DND-41 (cell line): ENCODE data around the gene FKBP2.

ENCODE experiments used
- ATAC-seq: fragments of 200-7000 bp; cut with Tn5 transposase; 3 replicates; pipeline ENCODE4 v1.9.1; 2021; ENCODE audit warnings: low read depth; ENCODE audit not compliant: insufficient read depth
- DNase-seq: peaks from one replicate; pipeline ENCODE4 v3.0.0-alpha.2; 2020
- H2AFZ ChIP-seq: 2 replicates; pipeline ENCODE4 v1.6.0; 2012; ENCODE audit warnings: low read depth, low read length
- H3K27ac ChIP-seq: 2 replicates; pipeline ENCODE4 v1.5.1; 2012; ENCODE audit warnings: low read length, inconsistent platforms
- H3K27me3 ChIP-seq: fragments of 200-600 bp; sonication (generic); 2 replicates; pipeline ENCODE4 v1.6.0; 2012; ENCODE audit warnings: low read length, mild to moderate bottlenecking, inconsistent platforms; ENCODE audit not compliant: insufficient read depth, poor library complexity
- H3K36me3 ChIP-seq: 2 replicates; pipeline ENCODE4 v1.5.1; 2012; ENCODE audit warnings: low read length, inconsistent platforms; ENCODE audit not compliant: insufficient read depth
- H3K4me1 ChIP-seq: 2 replicates; pipeline ENCODE4 v1.5.1; 2012; ENCODE audit warnings: mild to moderate bottlenecking, low read length; ENCODE audit not compliant: insufficient read depth
- H3K4me2 ChIP-seq: 2 replicates; pipeline ENCODE4 v1.6.0; 2012; ENCODE audit warnings: mild to moderate bottlenecking, moderate library complexity, low read length, inconsistent platforms; ENCODE audit not compliant: insufficient read depth
- H3K4me3 ChIP-seq, 2 experiments: fragments of 200-600 bp in 1 of 2; shearing (Covaris generic) in 1 of 2; 2 replicates each; pipeline ENCODE4 v1.5.1; 2012 to 2016; ENCODE audit warnings: inconsistent platforms in 2 of 2, low read length in 2 of 2, mild to moderate bottlenecking in 2 of 2, low read depth in 1 of 2, moderate library complexity in 1 of 2
- H3K79me2 ChIP-seq: 2 replicates; pipeline ENCODE4 v1.6.0; 2012; ENCODE audit warnings: low read length, inconsistent platforms; ENCODE audit not compliant: insufficient read depth
- H3K9ac ChIP-seq: 2 replicates; pipeline ENCODE4 v1.6.0; 2012; ENCODE audit warnings: low read depth, mild to moderate bottlenecking, inconsistent platforms, low read length, moderate library complexity
- H3K9me3 ChIP-seq: 2 replicates; pipeline ENCODE4 v1.5.1; 2012; ENCODE audit warnings: low read length, moderate library complexity, mild to moderate bottlenecking, inconsistent platforms; ENCODE audit not compliant: insufficient read depth, severe bottlenecking
- H4K20me1 ChIP-seq: 2 replicates; pipeline ENCODE4 v1.6.0; 2012; ENCODE audit warnings: low read length; ENCODE audit not compliant: insufficient read depth
- EZH2 ChIP-seq: IDR thresholded peaks from 3 replicates; pipeline ENCODE4 v1.6.1; 2012; ENCODE audit warnings: borderline replicate concordance, low read depth, mild to moderate bottlenecking, moderate library complexity, low read length, inconsistent platforms; ENCODE audit not compliant: severe bottlenecking
- TF ChIP-seq, protein P1 (sequence below): IDR thresholded peaks from 2 replicates; pipeline ENCODE4 v1.5.1; 2012; ENCODE audit warnings: borderline replicate concordance, low read length, moderate library complexity, mild to moderate bottlenecking; ENCODE audit not compliant: poor library complexity, severe bottlenecking; ENCODE audit errors: extremely low read depth

FKBP2 gene

GRCh38 chr11:64255135-64256128 is 14.5 kb downstream of the FKBP2 start:
- Histone ChIP-seq H3K4me3 (no peak overlapping the region), H2AFZ (no peak overlapping the region), H3K36me3 (peaks cover 40% of the 10 kb centered on the region), H3K9ac (no peak overlapping the region), H3K27ac (no peak overlapping the region), H3K79me2 (peaks cover 7% of the 10 kb centered on the region; the same call in 1 of the 2 replicates), H3K27me3 (no peaks in the 10 kb centered on the region), H3K4me1 (peaks cover 24% of the 10 kb centered on the region), H3K4me2 (no peak overlapping the region), H4K20me1 (peaks cover 7% of the 10 kb centered on the region; the same call in 1 of the 2 replicates), H3K9me3 (no peaks in the 10 kb centered on the region)
- ATAC-seq (no peak), DNase-seq (no peak)
- TF ChIP-seq EZH2: no peak
- TF ChIP-seq, protein P1, sequence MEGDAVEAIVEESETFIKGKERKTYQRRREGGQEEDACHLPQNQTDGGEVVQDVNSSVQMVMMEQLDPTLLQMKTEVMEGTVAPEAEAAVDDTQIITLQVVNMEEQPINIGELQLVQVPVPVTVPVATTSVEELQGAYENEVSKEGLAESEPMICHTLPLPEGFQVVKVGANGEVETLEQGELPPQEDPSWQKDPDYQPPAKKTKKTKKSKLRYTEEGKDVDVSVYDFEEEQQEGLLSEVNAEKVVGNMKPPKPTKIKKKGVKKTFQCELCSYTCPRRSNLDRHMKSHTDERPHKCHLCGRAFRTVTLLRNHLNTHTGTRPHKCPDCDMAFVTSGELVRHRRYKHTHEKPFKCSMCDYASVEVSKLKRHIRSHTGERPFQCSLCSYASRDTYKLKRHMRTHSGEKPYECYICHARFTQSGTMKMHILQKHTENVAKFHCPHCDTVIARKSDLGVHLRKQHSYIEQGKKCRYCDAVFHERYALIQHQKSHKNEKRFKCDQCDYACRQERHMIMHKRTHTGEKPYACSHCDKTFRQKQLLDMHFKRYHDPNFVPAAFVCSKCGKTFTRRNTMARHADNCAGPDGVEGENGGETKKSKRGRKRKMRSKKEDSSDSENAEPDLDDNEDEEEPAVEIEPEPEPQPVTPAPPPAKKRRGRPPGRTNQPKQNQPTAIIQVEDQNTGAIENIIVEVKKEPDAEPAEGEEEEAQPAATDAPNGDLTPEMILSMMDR: no peak

GRCh38 chr11:64256300-64256699 is 15.4 kb downstream of the FKBP2 start:
- Histone ChIP-seq H2AFZ (no peak overlapping the region), H3K4me1 (peaks cover 16% of the 10 kb centered on the region), H3K4me2 (no peak overlapping the region), H4K20me1 (peaks cover 7% of the 10 kb centered on the region; the same call in 1 of the 2 replicates), H3K79me2 (peaks cover 7% of the 10 kb centered on the region; the same call in 1 of the 2 replicates), H3K4me3 (no peak overlapping the region), H3K36me3 (peaks cover 40% of the 10 kb centered on the region), H3K9ac (no peak overlapping the region), H3K9me3 (no peaks in the 10 kb centered on the region), H3K27ac (no peak overlapping the region), H3K27me3 (no peaks in the 10 kb centered on the region)
- no peak for DNase-seq
- no peak for TF ChIP-seq EZH2
- TF ChIP-seq, protein P1: no peak
- ATAC-seq: no peak

- ATAC-seq: no peak
Measured at GRCh38 chr11:64258356-64258755, 17.5 kb downstream of the FKBP2 start.

More at GRCh38 chr11:64258356-64258755, 17.5 kb downstream of the FKBP2 start:
- Histone ChIP-seq H3K9me3 (no peaks in the 10 kb centered on the region), H3K36me3 (peaks cover 54% of the 10 kb centered on the region), H3K4me3 (no peak overlapping the region), H2AFZ (no peak overlapping the region), H3K4me2 (no peak overlapping the region), H3K27ac (no peak overlapping the region), H3K4me1 (no peaks in the 10 kb centered on the region), H3K27me3 (no peaks in the 10 kb centered on the region), H3K79me2 (no peaks in the 10 kb centered on the region), H4K20me1 (0 out of 2 replicates have a peak, but pooled peaks cover 3% of the 10 kb centered on the region), H3K9ac (no peak overlapping the region)
- no peak for DNase-seq
- no peak for TF ChIP-seq EZH2
- TF ChIP-seq, protein P1: no peak
